ENCODE data around the gene MFN2.
"Not testable (repeated sequence)": the region's sequence is repeated elsewhere in the genome, so short reads cannot be mapped to it uniquely, and the experiment has no call there.

DNA sequence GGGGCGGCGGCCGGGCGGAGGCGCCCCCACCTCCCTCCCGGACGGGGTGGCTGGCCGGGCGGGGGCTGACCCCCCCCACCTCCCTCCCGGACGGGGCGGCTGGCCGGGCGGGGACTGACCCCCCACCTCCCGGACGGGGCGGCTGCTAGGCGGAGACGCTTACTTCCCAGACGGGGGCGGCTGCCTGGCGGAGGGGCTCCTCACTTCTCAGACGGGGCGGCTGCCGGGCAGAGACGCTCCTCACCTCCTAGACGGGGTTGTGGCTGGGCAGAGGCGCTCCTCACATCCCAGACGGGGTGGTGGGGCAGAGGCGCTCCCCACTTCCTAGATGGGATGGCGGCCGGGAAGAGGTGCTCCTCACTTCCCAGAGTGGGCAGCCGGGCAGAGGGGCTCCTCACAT lies 28.1 kb downstream of the MFN2 start:
- TF ChIP-seq EP300 (conservative IDR thresholded peaks at IDR 0.05; ENCODE audit: poor library complexity, severe bottlenecking); POLR2AphosphoS5 (IDR thresholded peaks at IDR 0.05); RAD21 (conservative IDR thresholded peaks at IDR 0.05); EZH2 (IDR thresholded peaks at IDR 0.05; ENCODE audit: borderline replicate concordance, insufficient read depth, low read length, poor library complexity, severe bottlenecking): not testable (repeated sequence)
- TF ChIP-seq, protein P1, sequence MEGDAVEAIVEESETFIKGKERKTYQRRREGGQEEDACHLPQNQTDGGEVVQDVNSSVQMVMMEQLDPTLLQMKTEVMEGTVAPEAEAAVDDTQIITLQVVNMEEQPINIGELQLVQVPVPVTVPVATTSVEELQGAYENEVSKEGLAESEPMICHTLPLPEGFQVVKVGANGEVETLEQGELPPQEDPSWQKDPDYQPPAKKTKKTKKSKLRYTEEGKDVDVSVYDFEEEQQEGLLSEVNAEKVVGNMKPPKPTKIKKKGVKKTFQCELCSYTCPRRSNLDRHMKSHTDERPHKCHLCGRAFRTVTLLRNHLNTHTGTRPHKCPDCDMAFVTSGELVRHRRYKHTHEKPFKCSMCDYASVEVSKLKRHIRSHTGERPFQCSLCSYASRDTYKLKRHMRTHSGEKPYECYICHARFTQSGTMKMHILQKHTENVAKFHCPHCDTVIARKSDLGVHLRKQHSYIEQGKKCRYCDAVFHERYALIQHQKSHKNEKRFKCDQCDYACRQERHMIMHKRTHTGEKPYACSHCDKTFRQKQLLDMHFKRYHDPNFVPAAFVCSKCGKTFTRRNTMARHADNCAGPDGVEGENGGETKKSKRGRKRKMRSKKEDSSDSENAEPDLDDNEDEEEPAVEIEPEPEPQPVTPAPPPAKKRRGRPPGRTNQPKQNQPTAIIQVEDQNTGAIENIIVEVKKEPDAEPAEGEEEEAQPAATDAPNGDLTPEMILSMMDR (IDR thresholded peaks at IDR 0.05; ENCODE audit: poor library complexity, severe bottlenecking), result not testable (repeated sequence)
- TF ChIP-seq, protein P2, sequence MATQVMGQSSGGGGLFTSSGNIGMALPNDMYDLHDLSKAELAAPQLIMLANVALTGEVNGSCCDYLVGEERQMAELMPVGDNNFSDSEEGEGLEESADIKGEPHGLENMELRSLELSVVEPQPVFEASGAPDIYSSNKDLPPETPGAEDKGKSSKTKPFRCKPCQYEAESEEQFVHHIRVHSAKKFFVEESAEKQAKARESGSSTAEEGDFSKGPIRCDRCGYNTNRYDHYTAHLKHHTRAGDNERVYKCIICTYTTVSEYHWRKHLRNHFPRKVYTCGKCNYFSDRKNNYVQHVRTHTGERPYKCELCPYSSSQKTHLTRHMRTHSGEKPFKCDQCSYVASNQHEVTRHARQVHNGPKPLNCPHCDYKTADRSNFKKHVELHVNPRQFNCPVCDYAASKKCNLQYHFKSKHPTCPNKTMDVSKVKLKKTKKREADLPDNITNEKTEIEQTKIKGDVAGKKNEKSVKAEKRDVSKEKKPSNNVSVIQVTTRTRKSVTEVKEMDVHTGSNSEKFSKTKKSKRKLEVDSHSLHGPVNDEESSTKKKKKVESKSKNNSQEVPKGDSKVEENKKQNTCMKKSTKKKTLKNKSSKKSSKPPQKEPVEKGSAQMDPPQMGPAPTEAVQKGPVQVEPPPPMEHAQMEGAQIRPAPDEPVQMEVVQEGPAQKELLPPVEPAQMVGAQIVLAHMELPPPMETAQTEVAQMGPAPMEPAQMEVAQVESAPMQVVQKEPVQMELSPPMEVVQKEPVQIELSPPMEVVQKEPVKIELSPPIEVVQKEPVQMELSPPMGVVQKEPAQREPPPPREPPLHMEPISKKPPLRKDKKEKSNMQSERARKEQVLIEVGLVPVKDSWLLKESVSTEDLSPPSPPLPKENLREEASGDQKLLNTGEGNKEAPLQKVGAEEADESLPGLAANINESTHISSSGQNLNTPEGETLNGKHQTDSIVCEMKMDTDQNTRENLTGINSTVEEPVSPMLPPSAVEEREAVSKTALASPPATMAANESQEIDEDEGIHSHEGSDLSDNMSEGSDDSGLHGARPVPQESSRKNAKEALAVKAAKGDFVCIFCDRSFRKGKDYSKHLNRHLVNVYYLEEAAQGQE (IDR thresholded peaks at IDR 0.05; ENCODE audit: borderline replicate concordance), result not testable (repeated sequence)

Data from neural cell (in vitro differentiated cells).